Lower lobe of right lung (tissue), 2 donors: ENCODE results near the gene FGL2. TPM values are rescaled to one million over a fixed set of nuclear protein-coding genes. Genes with fewer than 3 reads are reported as not detected.
"Not testable (repeated sequence)": the region's sequence is repeated elsewhere in the genome, so short reads cannot be mapped to it uniquely, and the experiment has no call there.

Experiments used
- ATAC-seq, 2 donors: fragments of 200-7000 bp; cut with Tn5 transposase; one replicate each; pipeline ENCODE4 v1.9.1; 2020 to 2022; ENCODE audit warnings: mild to moderate bottlenecking in 2 of 2, moderate library complexity in 2 of 2
- DNase-seq: peaks from one replicate; pipeline ENCODE4 v3.0.0-alpha.2; 2020
- H3K27ac ChIP-seq: fragments of 200-600 bp; one replicate; pipeline ENCODE4 v1.8.0; 2022
- H3K27me3 ChIP-seq: fragments of 200-600 bp; one replicate; pipeline ENCODE4 v1.8.0; 2022; ENCODE audit warnings: low read depth
- H3K36me3 ChIP-seq: fragments of 200-600 bp; one replicate; pipeline ENCODE4 v1.8.0; 2022; ENCODE audit warnings: mild to moderate bottlenecking
- H3K4me1 ChIP-seq: fragments of 200-600 bp; one replicate; pipeline ENCODE4 v1.8.0; 2022
- H3K4me3 ChIP-seq: fragments of 200-600 bp; one replicate; pipeline ENCODE4 v1.8.0; 2022; ENCODE audit warnings: mild to moderate bottlenecking
- H3K9me3 ChIP-seq: fragments of 200-600 bp; one replicate; pipeline ENCODE4 v1.8.0; 2022
- intact Hi-C: fragments of 100-400 bp; cut with DNase I; formaldehyde crosslinking; loops from one replicate; pipeline ENCODE4 v1.11.0; 2022
- total RNA-seq: library from RNA; stranded (reverse); fragmentation: NEBNext Ultra II Directional; extraction: Animal tissue kit (Norgen Biotek cat#: 25700); gene quantifications from one replicate; pipeline ENCODE4 v1.2.1, GENCODE V29; 2021
- TF ChIP-seq, protein P1 (sequence below): fragments of 200-600 bp; IDR thresholded peaks from one replicate; pipeline ENCODE4 v1.8.0; 2022; ENCODE audit warnings: antibody characterized with exemption, mild to moderate bottlenecking
- donor health status: DM: no; HTN: yes; CAD: no; lungs with severe emphysema.

FGL2 gene
- total RNA-seq, 1 donor from 2014 or later, result 33.0 TPM

GRCh38 chr7:77235276-77235675 is 35.7 kb upstream of the FGL2 start:
- no peak for ATAC-seq
- no peaks in the 10 kb centered on the region for H3K36me3 ChIP-seq
- no peak for DNase-seq
- no peak overlapping the region for H3K4me3 ChIP-seq
- no peaks in the 10 kb centered on the region for H3K27me3 ChIP-seq
- TF ChIP-seq, protein P1, sequence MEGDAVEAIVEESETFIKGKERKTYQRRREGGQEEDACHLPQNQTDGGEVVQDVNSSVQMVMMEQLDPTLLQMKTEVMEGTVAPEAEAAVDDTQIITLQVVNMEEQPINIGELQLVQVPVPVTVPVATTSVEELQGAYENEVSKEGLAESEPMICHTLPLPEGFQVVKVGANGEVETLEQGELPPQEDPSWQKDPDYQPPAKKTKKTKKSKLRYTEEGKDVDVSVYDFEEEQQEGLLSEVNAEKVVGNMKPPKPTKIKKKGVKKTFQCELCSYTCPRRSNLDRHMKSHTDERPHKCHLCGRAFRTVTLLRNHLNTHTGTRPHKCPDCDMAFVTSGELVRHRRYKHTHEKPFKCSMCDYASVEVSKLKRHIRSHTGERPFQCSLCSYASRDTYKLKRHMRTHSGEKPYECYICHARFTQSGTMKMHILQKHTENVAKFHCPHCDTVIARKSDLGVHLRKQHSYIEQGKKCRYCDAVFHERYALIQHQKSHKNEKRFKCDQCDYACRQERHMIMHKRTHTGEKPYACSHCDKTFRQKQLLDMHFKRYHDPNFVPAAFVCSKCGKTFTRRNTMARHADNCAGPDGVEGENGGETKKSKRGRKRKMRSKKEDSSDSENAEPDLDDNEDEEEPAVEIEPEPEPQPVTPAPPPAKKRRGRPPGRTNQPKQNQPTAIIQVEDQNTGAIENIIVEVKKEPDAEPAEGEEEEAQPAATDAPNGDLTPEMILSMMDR, result no peak
- intact Hi-C loops, result no loop called here
- H3K4me1 ChIP-seq, result peaks cover 13% of the 10 kb centered on the region
- H3K9me3 ChIP-seq, result peaks cover 4% of the 10 kb centered on the region
- no peak overlapping the region for H3K27ac ChIP-seq

- DNase-seq, result no peak
- H3K4me3 ChIP-seq, result no peak overlapping the region
- H3K27me3 ChIP-seq, result no peaks in the 10 kb centered on the region
- peaks cover 3% of the 10 kb centered on the region for H3K4me1 ChIP-seq
- H3K9me3 ChIP-seq, result peaks cover 10% of the 10 kb centered on the region
- no peaks in the 10 kb centered on the region for H3K36me3 ChIP-seq
- intact Hi-C loops, result no loop called here
- TF ChIP-seq, protein P1, result no peak
- ATAC-seq, result no peak
- H3K27ac ChIP-seq, result no peak overlapping the region
Observed at GRCh38 chr7:77232467-77232866, 32.8 kb upstream of the FGL2 start.

GRCh38 chr7:77228795-77229194 is 29.2 kb upstream of the FGL2 start:
- intact Hi-C loops, H3K4me3 ChIP-seq, ATAC-seq, H3K4me1 ChIP-seq, H3K9me3 ChIP-seq, H3K27me3 ChIP-seq, H3K27ac ChIP-seq, DNase-seq, H3K36me3 ChIP-seq: not testable (repeated sequence)

DNA sequence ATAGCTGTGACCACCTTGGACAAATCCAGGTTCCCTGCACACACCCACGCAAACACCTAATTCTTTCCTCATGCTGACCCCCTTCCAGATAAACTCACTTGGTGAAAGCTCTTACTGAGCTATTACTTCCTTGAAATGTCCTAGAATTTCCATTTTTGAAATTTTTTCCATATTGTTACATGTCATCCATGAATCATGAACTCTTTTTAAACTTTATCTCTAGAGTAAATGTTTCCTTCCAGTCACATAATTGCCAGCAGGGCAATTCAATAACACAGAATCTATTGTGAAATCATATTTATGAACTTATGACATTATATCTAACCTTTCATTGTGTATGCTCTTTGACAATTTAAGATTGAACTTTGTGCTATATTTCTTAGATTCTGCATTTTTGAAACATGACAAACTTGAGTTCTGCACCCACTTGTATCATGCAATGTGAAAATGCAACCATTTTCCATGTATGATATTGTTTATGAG is 26.8 kb upstream of the FGL2 start:
- DNase-seq, result no peak

DNA sequence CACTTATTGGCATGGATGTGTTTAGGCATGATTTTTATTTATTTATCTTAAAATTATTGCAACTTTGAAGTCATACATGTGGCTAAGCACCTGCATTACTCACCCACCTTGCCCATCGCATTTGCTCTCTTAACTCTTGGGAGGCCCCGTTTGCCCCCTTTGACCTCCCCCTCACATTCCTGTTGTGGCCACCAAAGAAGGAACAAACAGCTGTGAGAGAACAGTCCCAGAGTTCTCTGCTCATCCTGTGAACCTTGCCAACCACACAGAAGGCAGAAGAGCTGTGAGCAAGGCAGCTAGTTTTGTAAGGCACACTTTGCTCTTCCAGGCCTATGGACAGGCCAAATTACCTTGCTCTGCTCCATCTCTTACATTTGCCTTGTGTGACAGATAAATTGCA is 23.6 kb upstream of the FGL2 start:
- DNase-seq, result no peak
- H3K36me3 ChIP-seq, result no peaks in the 10 kb centered on the region
- H3K4me1 ChIP-seq, result no peaks in the 10 kb centered on the region
- no peak for ATAC-seq
- H3K9me3 ChIP-seq, result no peaks in the 10 kb centered on the region
- TF ChIP-seq, protein P1, result no peak
- H3K27ac ChIP-seq, result no peak overlapping the region
- intact Hi-C loops, result no loop called here
- no peaks in the 10 kb centered on the region for H3K27me3 ChIP-seq
- no peak overlapping the region for H3K4me3 ChIP-seq

More for the DNA sequence above, 26.8 kb upstream of the FGL2 start:
- peaks cover 10% of the 10 kb centered on the region for H3K9me3 ChIP-seq
- H3K27ac ChIP-seq, result no peak overlapping the region
- H3K4me1 ChIP-seq, result no peaks in the 10 kb centered on the region
- intact Hi-C loops, result no loop called here
- no peaks in the 10 kb centered on the region for H3K36me3 ChIP-seq
- ATAC-seq, result no peak
- TF ChIP-seq, protein P1, result no peak
- H3K4me3 ChIP-seq, result no peak overlapping the region
- H3K27me3 ChIP-seq, result no peaks in the 10 kb centered on the region

DNA sequence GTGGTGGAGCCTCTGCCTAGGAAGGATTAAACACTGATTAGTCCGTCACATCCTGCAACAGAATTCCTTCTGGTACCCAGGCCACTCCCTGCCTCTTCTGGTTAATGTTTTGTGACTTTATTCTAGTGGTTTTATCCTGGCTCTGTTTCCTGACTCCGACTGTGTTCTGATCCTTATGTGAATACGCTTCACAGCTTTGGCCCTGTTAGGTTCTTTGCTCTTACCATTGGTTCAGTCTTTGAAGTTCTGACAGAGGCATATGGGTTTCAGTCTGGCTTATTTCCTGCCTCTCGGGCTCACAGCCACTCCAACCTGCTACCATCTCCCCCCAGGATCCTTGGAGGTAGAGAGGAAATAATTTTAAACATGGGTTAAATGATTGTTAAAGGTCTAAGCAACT is 23.2 kb upstream of the FGL2 start:
- intact Hi-C loops, result no loop called here
- H3K36me3 ChIP-seq, result no peaks in the 10 kb centered on the region
- H3K4me1 ChIP-seq, result no peaks in the 10 kb centered on the region
- ATAC-seq, result no peak
- no peaks in the 10 kb centered on the region for H3K9me3 ChIP-seq
- no peak overlapping the region for H3K27ac ChIP-seq
- TF ChIP-seq, protein P1, result no peak
- H3K27me3 ChIP-seq, result no peaks in the 10 kb centered on the region
- H3K4me3 ChIP-seq, result no peak overlapping the region
- DNase-seq, result no peak
